K562 (cell line): ENCODE data around the gene HEXIM2. TPM values are rescaled to one million over a fixed set of nuclear protein-coding genes. Genes with fewer than 3 reads are reported as not detected.

Source experiments
- ATAC-seq: fragments of 200-7000 bp; cut with Tn5 transposase; 3 replicates; pipeline ENCODE4 v1.9.1; 2020; ENCODE audit warnings: moderate library complexity
- BruUV-seq: library from RNA; stranded (reverse); fragments of 400-500 nt; replicated peaks from 2 replicates; lab custom pipeline; 2021; lab: Mats Ljungman, UMichigan
- CTCF ChIA-PET: fragments of 300-600 bp; formaldehyde crosslinking; extraction: SDS; loops from one replicate; lab custom pipeline; 2021; ENCODE audit warnings: low intra/inter-chr PET ratio; lab: Yijun Ruan, JAX
- POLR2A ChIA-PET: fragments of 300-600, 350-650 bp; sonication (Branson Sonifier 250); formaldehyde crosslinking; extraction: SDS; loops from one replicate; lab custom pipeline; 2021; ENCODE audit warnings: antibody characterized with exemption, inconsistent platforms; lab: Yijun Ruan, JAX
- DNase-seq, 4 experiments: peaks; one replicate each; pipeline versions ENCODE4 v3.0.0 to v3.0.0-alpha.2; 2011 to 2018; ENCODE audit warnings: low spot score in 3 of 4, mixed read lengths in 3 of 4; ENCODE audit errors: extremely low read depth in 1 of 4
- FAIRE-seq: peaks from 2 replicates; lab custom pipeline; 2011; peaks lifted over from hg19 to GRCh38; lab: Jason Lieb, UNC
- H2AFZ ChIP-seq: 2 replicates; pipeline ENCODE4 v1.6.0; 2011; ENCODE audit warnings: low read depth, low read length, control low read depth, inconsistent platforms
- H3K27ac ChIP-seq: fragments of 200-600 bp; 3 replicates; pipeline ENCODE4 v1.8.0; 2011; ENCODE audit warnings: low read depth, mild to moderate bottlenecking, control low read depth, inconsistent platforms, low read length, moderate library complexity, mixed read lengths; ENCODE audit errors: extremely low read depth
- H3K27me3 ChIP-seq, 2 experiments: fragments of 300-600 bp in 1 of 2; 2 replicates in 1 of 2; 3 replicates in 1 of 2; pipeline versions ENCODE4 v1.6.0 to v1.8.0; 2011; ENCODE audit warnings: inconsistent platforms in 2 of 2, low read length in 2 of 2, mild to moderate bottlenecking in 1 of 2, mixed read lengths in 1 of 2, moderate library complexity in 1 of 2; ENCODE audit not compliant: control insufficient read depth in 2 of 2, insufficient read depth in 2 of 2
- H3K36me3 ChIP-seq: fragments of 300-600 bp; 3 replicates; pipeline ENCODE4 v1.8.0; 2011; ENCODE audit warnings: mild to moderate bottlenecking, low read length, inconsistent platforms; ENCODE audit not compliant: control insufficient read depth, insufficient read depth
- H3K4me1 ChIP-seq, 2 experiments: fragments of 200-600 bp in 1 of 2; replicated peaks in 1 of 2; 2 replicates in 1 of 2; 3 replicates in 1 of 2; pipeline versions ENCODE4 v1.5.1 to v1.8.0; 2011; ENCODE audit warnings: inconsistent platforms in 2 of 2, low read length in 2 of 2, mild to moderate bottlenecking in 1 of 2, mixed read lengths in 1 of 2, moderate library complexity in 1 of 2; ENCODE audit not compliant: control insufficient read depth in 2 of 2, insufficient read depth in 2 of 2
- H3K4me2 ChIP-seq: 2 replicates; pipeline ENCODE4 v1.6.1; 2011; ENCODE audit warnings: low read length, control low read depth, inconsistent platforms, mixed read lengths; ENCODE audit not compliant: insufficient read depth
- H3K4me3 ChIP-seq: fragments of 200-600 bp; sonication (generic), shearing (Covaris generic); 2 replicates; pipeline ENCODE4 v1.5.1; 2016; ENCODE audit warnings: control low read depth, inconsistent platforms
- H3K79me2 ChIP-seq: fragments of 200-600 bp; 3 replicates; pipeline ENCODE4 v1.8.0; 2011; ENCODE audit warnings: low read length, inconsistent platforms; ENCODE audit not compliant: control insufficient read depth, insufficient read depth
- H3K9ac ChIP-seq, 2 experiments: 2 replicates each; pipeline versions ENCODE4 v1.6.0 to v1.6.1; 2011; ENCODE audit warnings: low read depth in 2 of 2, low read length in 2 of 2, control low read depth in 1 of 2, inconsistent platforms in 1 of 2, mild to moderate bottlenecking in 1 of 2, mixed read lengths in 1 of 2; ENCODE audit not compliant: insufficient read depth in 1 of 2
- H3K9me1 ChIP-seq: one replicate; pipeline ENCODE4 v1.6.0; 2011; ENCODE audit warnings: inconsistent platforms, mild to moderate bottlenecking, low read length, moderate library complexity; ENCODE audit not compliant: control insufficient read depth, insufficient read depth
- H3K9me3 ChIP-seq: replicated peaks from 2 replicates; pipeline ENCODE4 v1.5.1; 2011; ENCODE audit warnings: low read depth, low read length, inconsistent platforms; ENCODE audit not compliant: control insufficient read depth, insufficient read depth
- H4K20me1 ChIP-seq: replicated peaks from 2 replicates; pipeline ENCODE4 v1.6.1; 2011; ENCODE audit warnings: low read length, inconsistent platforms, mixed read lengths; ENCODE audit not compliant: control insufficient read depth, insufficient read depth
- CBFA2T3 ChIP-seq: fragments of 450-650 bp; IDR thresholded peaks from 2 replicates; pipeline ENCODE4 v1.6.1; 2017
- CBX1 ChIP-seq: sonication (generic); IDR thresholded peaks from 2 replicates; pipeline ENCODE4 v1.6.1; 2016; ENCODE audit warnings: antibody characterized with exemption, low read depth, mild to moderate bottlenecking
- PRMT5 ChIP-seq: sonication (generic); formaldehyde crosslinking; IDR thresholded peaks from 2 replicates; pipeline ENCODE4 v1.5.0; 2020; ENCODE audit warnings: missing genetic modification reagents
- SMARCA4 ChIP-seq: fragments of 450-650 bp; IDR thresholded peaks from 2 replicates; pipeline ENCODE4 v1.6.1; 2016
- SPI1 ChIP-seq: IDR thresholded peaks from 2 replicates; pipeline ENCODE4 v1.6.1; 2011; ENCODE audit warnings: low read depth, low read length, control low read depth, borderline replicate concordance
- STAG1 ChIP-seq: sonication (generic); formaldehyde crosslinking; IDR thresholded peaks from 2 replicates; pipeline ENCODE4 v1.5.0; 2020; ENCODE audit warnings: missing genetic modification reagents, borderline replicate concordance
- STAT5B ChIP-seq: fragments of 250-450 bp; sonication (Bioruptor Pico); IDR thresholded peaks from 2 replicates; pipeline ENCODE4 v1.8.0; 2021; ENCODE audit warnings: mild to moderate bottlenecking, inconsistent platforms
- ZNF197 ChIP-seq: fragments of 200-800 bp; sonication (Bioruptor generic); IDR thresholded peaks from 2 replicates; pipeline ENCODE4 v1.6.1; 2016; ENCODE audit warnings: low read depth, missing genetic modification characterization, missing compliant biosample characterization
- ZNF584 ChIP-seq: fragments of 200-800 bp; sonication (Bioruptor generic); IDR thresholded peaks from 2 replicates; pipeline ENCODE4 v1.6.1; 2016; ENCODE audit warnings: low read depth, mild to moderate bottlenecking, missing genetic modification characterization, missing compliant biosample characterization
- WGBS: fragments of 100-300 bp; shearing (Covaris generic); methylation state at CpG from one replicate; pipeline ENCODE4 v1.1.6; 2016; ENCODE audit warnings: low coverage, mixed read lengths; ENCODE audit not compliant: insufficient coverage; ENCODE audit errors: missing lambda C conversion rate; 5-methylcytosine and 5-hydroxymethylcytosine counted together
- in situ Hi-C: fragments of 300-500 bp; cut with MboI; formaldehyde crosslinking; loops from 4 replicates; pipeline ENCODE4 v1.15.0; 2018; ENCODE audit warnings: inconsistent platforms, mixed read lengths
- intact Hi-C: fragments of 100-400 bp; cut with micrococcal nuclease; formaldehyde crosslinking; loops from 2 replicates; pipeline ENCODE4 v1.14.2; 2022
- polyA plus RNA-seq, 8 experiments: library from polyadenylated mRNA; depleted of rRNA in 4 of 8; stranded (reverse) in 5 of 8; unstranded in 3 of 8; fragments of >200 nt; fragmentation: Nextera tagmentation in 2 of 8; fragmentation: Illumina TruSeq in 1 of 8; extraction: Ambion mirVana in 2 of 8; extraction: Trizol in 1 of 8; gene quantifications; 2 replicates each; pipeline versions ENCODE4 v1.2.1 to v1.2.3, GENCODE V29; 2011 to 2014; ENCODE audit warnings: inconsistent platforms in 1 of 8, missing spikeins in 1 of 8
- total RNA-seq, 7 experiments: library from RNA; depleted of rRNA in 6 of 7; stranded (reverse); fragments of >200 nt in 6 of 7; fragmentation: Illumina TruSeq in 2 of 7; extraction: Trizol in 2 of 7; gene quantifications; 2 replicates each; pipeline versions ENCODE4 v1.2.1 to v1.2.3, GENCODE V29; 2011 to 2021; ENCODE audit warnings: low replicate concordance in 1 of 7
- TF ChIP-seq, protein P1 (sequence below): sonication (generic); formaldehyde crosslinking; IDR thresholded peaks from 2 replicates; pipeline ENCODE4 v1.8.1; 2022; ENCODE audit warnings: missing genetic modification reagents
- TF ChIP-seq, protein P2 (sequence below), 2 experiments: fragments of 150-350 bp in 1 of 2; IDR thresholded peaks; 2 replicates each; pipeline ENCODE4 v1.6.1; 2012 to 2016; ENCODE audit warnings: low read depth in 2 of 2, low read length in 2 of 2, mild to moderate bottlenecking in 1 of 2, moderate library complexity in 1 of 2

The HEXIM2 gene
- total and polyA plus RNA-seq, 9 of the 15 experiments (the other 6 are each of a cell fraction or from before 2014, with no cell fraction given): 0.69 to 3.4 (median 1.1) TPM; not detected in 2

DNA sequence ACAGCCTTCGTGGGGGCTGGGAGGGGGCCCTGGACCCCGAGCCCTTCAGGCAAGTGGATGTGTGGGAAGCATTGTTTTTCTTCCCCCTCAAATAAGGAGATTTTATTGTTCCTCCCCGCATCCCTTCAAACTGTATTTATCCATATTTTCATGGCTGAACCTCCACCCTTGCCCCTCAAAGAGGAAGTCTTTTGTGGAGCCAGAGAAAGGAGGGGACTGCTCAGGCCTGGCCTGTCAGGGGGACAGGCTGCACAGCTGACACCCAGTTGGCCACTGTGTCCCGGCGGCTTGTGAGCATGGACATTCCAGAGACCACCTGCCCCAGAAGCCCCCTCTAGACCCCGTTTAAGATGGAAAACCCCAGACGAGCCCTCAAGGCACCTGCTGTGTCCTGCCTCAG, 15.9 kb downstream of the HEXIM2 start:
- in situ Hi-C loops (no loop called here), intact Hi-C loops (no loop called here)
- Histone ChIP-seq H3K4me3 (no peak overlapping the region), H4K20me1 (no peaks in the 10 kb centered on the region), H3K27ac (no peak overlapping the region), H2AFZ (0 out of 2 replicates have a peak overlapping the region, but pooled peaks have one; percentile 4), H3K9me1 (no peaks in the 10 kb centered on the region), H3K9me3 (no peaks in the 10 kb centered on the region), H3K79me2 (no peaks in the 10 kb centered on the region), H3K4me2 (no peak overlapping the region), H3K27me3 (no peaks in the 10 kb centered on the region), H3K4me1 (peaks cover 0 to 8% of the 10 kb centered on the region in 2 experiments; a peak in 2 of 5 replicates), H3K9ac (peak overlapping the region in 1 of 2 experiments; percentile 68; a peak in 1 of 4 replicates), H3K36me3 (no peaks in the 10 kb centered on the region)
- 40% methylated on average over 5 of the region's 7 CpGs for WGBS
- DNase-seq (peak in 1 of 4 experiments; percentile 3), ATAC-seq (no peak; the same call in 2 of the 3 replicates), FAIRE-seq (no peak)
- TF ChIP-seq SMARCA4 (no peak), ZNF197 (CRISPR knock-in tag) (no peak), SPI1 (peak; percentile 63; the same call in 1 of the 2 replicates)
- no TSS peak for BruUV-seq
- POLR2A ChIA-PET: interaction anchor here (0.6 kb wide), 1 partner anchor 11 kb away, joined by 3 read pairs; no protein-coding TSS in a partner anchor
- CTCF ChIA-PET: no interaction called here

GRCh38 chr17:45184144-45184543, 22.5 kb downstream of the HEXIM2 start:
- no peaks in the 10 kb centered on the region; a peak in 1 of 5 replicates for H3K4me1 ChIP-seq
- no peak for DNase-seq
- no peaks in the 10 kb centered on the region for H3K27me3 ChIP-seq
- no TSS peak for BruUV-seq
- H3K9me3 ChIP-seq: no peaks in the 10 kb centered on the region
- ATAC-seq: no peak
- no peak overlapping the region for H2AFZ ChIP-seq
- POLR2A ChIA-PET: interaction anchor here (0.7 to 1.5 kb wide), 3 partner anchors 23 to 81 kb away, joined by 3 to 6 read pairs (median 4); partner anchors contain the start of gene HEXIM2
- no peaks in the 10 kb centered on the region for H3K9me1 ChIP-seq
- no peak overlapping the region for H3K4me3 ChIP-seq
- H3K4me2 ChIP-seq: no peak overlapping the region
- 33% methylated on average over 5 of the region's 5 CpGs for WGBS
- CTCF ChIA-PET: no interaction called here
- in situ Hi-C loops (no loop called here), intact Hi-C loops (no loop called here)
- no peak for FAIRE-seq
- H3K36me3 ChIP-seq: no peaks in the 10 kb centered on the region
- H4K20me1 ChIP-seq: no peaks in the 10 kb centered on the region
- H3K79me2 ChIP-seq: no peaks in the 10 kb centered on the region
- no peak overlapping the region for H3K27ac ChIP-seq
- H3K9ac ChIP-seq: no peak overlapping the region
- TF ChIP-seq ZNF584 (CRISPR knock-in tag) (no peak), STAG1 (no peak), CBFA2T3 (no peak), STAT5B (CRISPR knock-in tag) (no peak), PRMT5 (CRISPR knock-in tag) (no peak), CBX1 (no peak)
- TF ChIP-seq, protein P1, sequence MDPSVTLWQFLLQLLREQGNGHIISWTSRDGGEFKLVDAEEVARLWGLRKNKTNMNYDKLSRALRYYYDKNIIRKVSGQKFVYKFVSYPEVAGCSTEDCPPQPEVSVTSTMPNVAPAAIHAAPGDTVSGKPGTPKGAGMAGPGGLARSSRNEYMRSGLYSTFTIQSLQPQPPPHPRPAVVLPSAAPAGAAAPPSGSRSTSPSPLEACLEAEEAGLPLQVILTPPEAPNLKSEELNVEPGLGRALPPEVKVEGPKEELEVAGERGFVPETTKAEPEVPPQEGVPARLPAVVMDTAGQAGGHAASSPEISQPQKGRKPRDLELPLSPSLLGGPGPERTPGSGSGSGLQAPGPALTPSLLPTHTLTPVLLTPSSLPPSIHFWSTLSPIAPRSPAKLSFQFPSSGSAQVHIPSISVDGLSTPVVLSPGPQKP (CRISPR knock-in tag): no peak
- TF ChIP-seq, protein P2, sequence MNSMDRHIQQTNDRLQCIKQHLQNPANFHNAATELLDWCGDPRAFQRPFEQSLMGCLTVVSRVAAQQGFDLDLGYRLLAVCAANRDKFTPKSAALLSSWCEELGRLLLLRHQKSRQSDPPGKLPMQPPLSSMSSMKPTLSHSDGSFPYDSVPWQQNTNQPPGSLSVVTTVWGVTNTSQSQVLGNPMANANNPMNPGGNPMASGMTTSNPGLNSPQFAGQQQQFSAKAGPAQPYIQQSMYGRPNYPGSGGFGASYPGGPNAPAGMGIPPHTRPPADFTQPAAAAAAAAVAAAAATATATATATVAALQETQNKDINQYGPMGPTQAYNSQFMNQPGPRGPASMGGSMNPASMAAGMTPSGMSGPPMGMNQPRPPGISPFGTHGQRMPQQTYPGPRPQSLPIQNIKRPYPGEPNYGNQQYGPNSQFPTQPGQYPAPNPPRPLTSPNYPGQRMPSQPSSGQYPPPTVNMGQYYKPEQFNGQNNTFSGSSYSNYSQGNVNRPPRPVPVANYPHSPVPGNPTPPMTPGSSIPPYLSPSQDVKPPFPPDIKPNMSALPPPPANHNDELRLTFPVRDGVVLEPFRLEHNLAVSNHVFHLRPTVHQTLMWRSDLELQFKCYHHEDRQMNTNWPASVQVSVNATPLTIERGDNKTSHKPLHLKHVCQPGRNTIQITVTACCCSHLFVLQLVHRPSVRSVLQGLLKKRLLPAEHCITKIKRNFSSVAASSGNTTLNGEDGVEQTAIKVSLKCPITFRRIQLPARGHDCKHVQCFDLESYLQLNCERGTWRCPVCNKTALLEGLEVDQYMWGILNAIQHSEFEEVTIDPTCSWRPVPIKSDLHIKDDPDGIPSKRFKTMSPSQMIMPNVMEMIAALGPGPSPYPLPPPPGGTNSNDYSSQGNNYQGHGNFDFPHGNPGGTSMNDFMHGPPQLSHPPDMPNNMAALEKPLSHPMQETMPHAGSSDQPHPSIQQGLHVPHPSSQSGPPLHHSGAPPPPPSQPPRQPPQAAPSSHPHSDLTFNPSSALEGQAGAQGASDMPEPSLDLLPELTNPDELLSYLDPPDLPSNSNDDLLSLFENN (IDR thresholded peaks at IDR 0.05; ENCODE audit: low read depth in 2 of 2, low read length in 2 of 2): no peak
